HepG2 (cell line): ENCODE results near the gene C20orf141. TPM values are rescaled to one million over a fixed set of nuclear protein-coding genes. Genes with fewer than 3 reads are reported as not detected.

ENCODE experiments used
- BRD4 ChIP-seq: sonication (generic); formaldehyde crosslinking; IDR thresholded peaks from 2 replicates; pipeline ENCODE4 v1.4.0; 2020; ENCODE audit warnings: missing genetic modification reagents
- CCDC6 ChIP-seq: sonication (generic); formaldehyde crosslinking; IDR thresholded peaks from 2 replicates; pipeline ENCODE4 v1.8.1; 2022; ENCODE audit warnings: mild to moderate bottlenecking, missing genetic modification reagents, moderate library complexity
- GPN1 ChIP-seq: sonication (generic); formaldehyde crosslinking; IDR thresholded peaks from 2 replicates; pipeline ENCODE4 v1.5.1; 2020; ENCODE audit warnings: missing genetic modification reagents, borderline replicate concordance
- HCFC1 ChIP-seq: fragments of 150-350 bp; IDR thresholded peaks from 2 replicates; pipeline ENCODE4 v1.6.1; 2014; ENCODE audit warnings: low read depth, low read length
- HNRNPH1 ChIP-seq: fragments of 200-400 bp; formaldehyde crosslinking; optimal IDR thresholded peaks from 2 replicates; pipeline ENCODE3; 2017; ENCODE audit warnings: mild to moderate bottlenecking, low read depth, low read length
- JUND ChIP-seq: sonication (generic); formaldehyde crosslinking; IDR thresholded peaks from 2 replicates; pipeline ENCODE4 v1.8.0; 2022; ENCODE audit warnings: mild to moderate bottlenecking, missing genetic modification reagents
- KAT7 ChIP-seq: IDR thresholded peaks from 2 replicates; pipeline ENCODE4 v1.6.1; 2018; ENCODE audit warnings: borderline replicate concordance, missing compliant biosample characterization
- KLF13 ChIP-seq: sonication (generic); formaldehyde crosslinking; IDR thresholded peaks from 2 replicates; pipeline ENCODE4 v1.4.0; 2020; ENCODE audit warnings: mild to moderate bottlenecking, missing genetic modification reagents
- MAFF ChIP-seq: IDR thresholded peaks from 2 replicates; pipeline ENCODE4 v1.6.1; 2011; ENCODE audit warnings: low read depth, low read length, improper control_type of control experiment
- PBX3 ChIP-seq: sonication (generic); formaldehyde crosslinking; IDR thresholded peaks from 2 replicates; pipeline ENCODE4 v1.8.1; 2023; ENCODE audit warnings: missing genetic modification reagents, inconsistent platforms, borderline replicate concordance
- PRMT3 ChIP-seq: sonication (generic); formaldehyde crosslinking; IDR thresholded peaks from 2 replicates; pipeline ENCODE4 v1.8.1; 2022; ENCODE audit warnings: low read depth, mild to moderate bottlenecking, moderate library complexity, missing genetic modification reagents, borderline replicate concordance
- RBFOX2 ChIP-seq: fragments of 200-400 bp; formaldehyde crosslinking; IDR thresholded peaks from 2 replicates; pipeline ENCODE4 v1.6.1; 2017; ENCODE audit warnings: low read depth, mild to moderate bottlenecking, low read length
- RBM22 ChIP-seq: fragments of 200-400 bp; formaldehyde crosslinking; optimal IDR thresholded peaks from 2 replicates; pipeline ENCODE3; 2017; ENCODE audit warnings: mild to moderate bottlenecking, low read length, moderate library complexity
- REPIN1 ChIP-seq: sonication (generic); formaldehyde crosslinking; IDR thresholded peaks from 2 replicates; pipeline ENCODE4 v1.8.0; 2022; ENCODE audit warnings: missing genetic modification reagents, low read depth, mild to moderate bottlenecking, borderline replicate concordance
- RNF2 ChIP-seq: fragments of 450-650 bp; conservative IDR thresholded peaks from 2 replicates; pipeline ENCODE4 v1.6.1; 2016; ENCODE audit warnings: low read depth
- RXRB ChIP-seq: IDR thresholded peaks from 2 replicates; pipeline ENCODE4 v1.6.1; 2016; ENCODE audit warnings: borderline replicate concordance, missing genetic modification reagents, missing compliant biosample characterization
- SALL2 ChIP-seq: sonication (generic); formaldehyde crosslinking; IDR thresholded peaks from 2 replicates; pipeline ENCODE4 v1.8.1; 2023; ENCODE audit warnings: mild to moderate bottlenecking, missing genetic modification reagents, inconsistent platforms
- SIN3A ChIP-seq: IDR thresholded peaks from 2 replicates; pipeline ENCODE4 v1.6.1; 2011; ENCODE audit warnings: low read depth, mild to moderate bottlenecking, control low read depth, low read length, borderline replicate concordance
- ZFP37 ChIP-seq: sonication (generic); formaldehyde crosslinking; IDR thresholded peaks from 2 replicates; pipeline ENCODE4 v1.4.0; 2020; ENCODE audit warnings: missing genetic modification reagents, borderline replicate concordance
- ZFP91 ChIP-seq: sonication (generic); formaldehyde crosslinking; IDR thresholded peaks from 2 replicates; pipeline ENCODE4 v1.9.0; 2022; ENCODE audit warnings: missing genetic modification reagents, mild to moderate bottlenecking, borderline replicate concordance
- ZKSCAN8 ChIP-seq: IDR thresholded peaks from 2 replicates; pipeline ENCODE4 v1.6.1; 2016; ENCODE audit warnings: borderline replicate concordance, missing genetic modification reagents, missing compliant biosample characterization
- ZNF232 ChIP-seq: sonication (generic); formaldehyde crosslinking; IDR thresholded peaks from 2 replicates; pipeline ENCODE4 v1.4.0; 2020; ENCODE audit warnings: missing genetic modification reagents, borderline replicate concordance
- ZNF30 ChIP-seq: sonication (generic); formaldehyde crosslinking; IDR thresholded peaks from 2 replicates; pipeline ENCODE4 v1.5.0; 2020; ENCODE audit warnings: mild to moderate bottlenecking, missing genetic modification reagents
- ZNF580 ChIP-seq: IDR thresholded peaks from 2 replicates; pipeline ENCODE4 v1.6.1; 2016; ENCODE audit warnings: low read depth, borderline replicate concordance
- ZNF615 ChIP-seq: sonication (generic); formaldehyde crosslinking; IDR thresholded peaks from 2 replicates; pipeline ENCODE4 v1.5.0; 2020; ENCODE audit warnings: mild to moderate bottlenecking, missing genetic modification reagents, borderline replicate concordance
- ZNF616 ChIP-seq: sonication (generic); formaldehyde crosslinking; IDR thresholded peaks from 2 replicates; pipeline ENCODE4 v1.5.0; 2020; ENCODE audit warnings: low read depth, mild to moderate bottlenecking, missing genetic modification reagents
- ZNF749 ChIP-seq: sonication (generic); formaldehyde crosslinking; IDR thresholded peaks from 2 replicates; pipeline ENCODE4 v1.8.0; 2022; ENCODE audit warnings: mild to moderate bottlenecking, missing genetic modification reagents, moderate library complexity, borderline replicate concordance
- ZNF790 ChIP-seq: sonication (generic); formaldehyde crosslinking; IDR thresholded peaks from 2 replicates; pipeline ENCODE4 v1.8.0; 2022; ENCODE audit warnings: missing genetic modification reagents, mild to moderate bottlenecking, borderline replicate concordance
- polyA plus RNA-seq, 8 experiments: library from polyadenylated mRNA; depleted of rRNA in 3 of 8; stranded (reverse) in 7 of 8; unstranded in 1 of 8; fragments of >200 nt; fragmentation: Illumina TruSeq in 4 of 8; extraction: Trizol in 4 of 8; gene quantifications; 2 replicates each; pipeline versions ENCODE4 v1.2.1 to v1.2.3, GENCODE V29; 2011 to 2016; ENCODE audit warnings: low read depth in 4 of 8, missing spikeins in 1 of 8, mixed read lengths in 1 of 8; ENCODE audit not compliant: insufficient read depth in 1 of 8
- total RNA-seq, 5 experiments: library from RNA; depleted of rRNA; stranded (reverse); fragments of >200 nt; fragmentation: Illumina TruSeq; extraction: Trizol; gene quantifications; 2 replicates each; pipeline ENCODE4 v1.2.3, GENCODE V29; 2016; ENCODE audit warnings: low read depth in 1 of 5

The C20orf141 gene
- total and polyA plus RNA-seq, 2 of the 13 experiments (the other 11 are each of a cell fraction or from before 2014, with no cell fraction given), result not detected

GRCh38 chr20:2799688-2800520 lies 14.9 kb upstream of the C20orf141 start (continued):
- TF ChIP-seq ZNF790 (CRISPR knock-in tag) (no peak), HCFC1 (no peak), ZNF616 (CRISPR knock-in tag) (no peak), RBFOX2 (no peak), SIN3A (no peak), RBM22 (no peak), KLF13 (CRISPR knock-in tag) (no peak), ZNF30 (CRISPR knock-in tag) (no peak), BRD4 (CRISPR knock-in tag) (no peak), ZNF580 (CRISPR knock-in tag) (no peak), HNRNPH1 (no peak), RXRB (CRISPR knock-in tag) (no peak), SALL2 (CRISPR knock-in tag) (no peak), RNF2 (0 out of 2 replicates have a peak, but pooled peaks have one; percentile 12), KAT7 (CRISPR knock-in tag) (no peak), GPN1 (CRISPR knock-in tag) (no peak), MAFF (peak; percentile 60; the same call in 1 of the 2 replicates), CCDC6 (CRISPR knock-in tag) (no peak), ZFP37 (CRISPR knock-in tag) (no peak), ZFP91 (CRISPR knock-in tag) (0 out of 2 replicates have a peak, but pooled peaks have one; percentile 4), PRMT3 (CRISPR knock-in tag) (no peak), ZKSCAN8 (CRISPR knock-in tag) (no peak), ZNF232 (CRISPR knock-in tag) (no peak), ZNF615 (CRISPR knock-in tag) (no peak), REPIN1 (CRISPR knock-in tag) (no peak), ZNF749 (CRISPR knock-in tag) (no peak), JUND (no peak), PBX3 (CRISPR knock-in tag) (no peak)
